ENCODE measurements around the gene PLXNA2. TPM values are rescaled to one million over a fixed set of nuclear protein-coding genes. Genes with fewer than 3 reads are reported as not detected.
A peak's percentile ranks its signal among the peaks of the same experiment; 100 is the strongest.

Gene PLXNA2
- 54.8 and 95.8 TPM in 2 replicates for total RNA-seq

DNA sequence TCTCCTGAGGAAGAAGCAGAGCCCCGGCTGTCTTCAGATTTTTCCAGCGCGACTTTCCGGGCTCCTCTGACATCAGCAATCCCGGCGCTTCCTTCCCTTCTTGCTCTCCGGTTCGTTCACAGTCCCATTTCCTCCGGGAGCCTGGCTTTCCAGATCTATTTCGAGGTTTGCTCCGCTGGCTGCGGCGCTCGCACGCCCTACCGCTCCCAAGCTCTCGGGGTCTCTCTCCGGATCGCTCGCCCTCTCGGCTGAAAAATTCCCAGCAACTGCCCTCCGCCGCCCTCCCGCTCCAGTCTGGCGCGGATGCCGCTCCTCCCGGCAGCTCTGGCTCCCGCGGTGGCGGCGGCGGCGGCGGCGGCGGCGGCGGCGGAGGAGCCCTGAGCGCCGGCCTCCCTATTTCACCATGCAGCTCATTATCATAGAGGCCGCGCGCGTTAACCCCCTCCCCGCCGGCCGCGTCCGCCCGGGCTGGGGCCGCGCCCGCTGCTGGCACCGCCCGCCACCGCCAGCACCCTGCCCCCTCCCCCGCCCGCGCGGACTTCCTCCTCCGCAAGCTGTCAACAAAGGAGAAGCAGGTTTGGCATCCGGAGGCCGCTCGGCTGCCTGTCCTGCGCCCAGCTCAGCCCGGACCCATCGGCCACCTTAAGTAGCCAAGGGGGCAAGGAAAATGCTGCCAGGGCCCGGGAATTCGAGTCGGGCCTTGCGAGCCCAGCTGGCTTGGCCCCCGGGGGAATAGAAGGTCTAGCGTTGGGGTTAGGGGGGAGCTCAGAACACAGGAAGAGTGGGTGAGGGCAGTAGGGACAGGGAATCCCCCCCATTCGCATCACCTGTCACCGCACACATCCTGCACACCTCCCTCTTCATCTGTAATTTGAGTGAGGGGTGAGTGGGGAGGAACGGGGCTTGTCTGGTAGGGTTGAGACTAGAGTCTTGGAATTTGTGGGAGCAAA is at the start of gene PLXNA2:
PLXNA2 (minus strand) TSS at position 418 of the 950 bp plus-strand sequence. CDS start 26,462 bp downstream, outside the sequence.
- DNase-seq = peak; percentile 84

GRCh38 chr1:208292908-208293307 is 48.7 kb upstream of the PLXNA2 start:
- DNase-seq = no peak

DNA sequence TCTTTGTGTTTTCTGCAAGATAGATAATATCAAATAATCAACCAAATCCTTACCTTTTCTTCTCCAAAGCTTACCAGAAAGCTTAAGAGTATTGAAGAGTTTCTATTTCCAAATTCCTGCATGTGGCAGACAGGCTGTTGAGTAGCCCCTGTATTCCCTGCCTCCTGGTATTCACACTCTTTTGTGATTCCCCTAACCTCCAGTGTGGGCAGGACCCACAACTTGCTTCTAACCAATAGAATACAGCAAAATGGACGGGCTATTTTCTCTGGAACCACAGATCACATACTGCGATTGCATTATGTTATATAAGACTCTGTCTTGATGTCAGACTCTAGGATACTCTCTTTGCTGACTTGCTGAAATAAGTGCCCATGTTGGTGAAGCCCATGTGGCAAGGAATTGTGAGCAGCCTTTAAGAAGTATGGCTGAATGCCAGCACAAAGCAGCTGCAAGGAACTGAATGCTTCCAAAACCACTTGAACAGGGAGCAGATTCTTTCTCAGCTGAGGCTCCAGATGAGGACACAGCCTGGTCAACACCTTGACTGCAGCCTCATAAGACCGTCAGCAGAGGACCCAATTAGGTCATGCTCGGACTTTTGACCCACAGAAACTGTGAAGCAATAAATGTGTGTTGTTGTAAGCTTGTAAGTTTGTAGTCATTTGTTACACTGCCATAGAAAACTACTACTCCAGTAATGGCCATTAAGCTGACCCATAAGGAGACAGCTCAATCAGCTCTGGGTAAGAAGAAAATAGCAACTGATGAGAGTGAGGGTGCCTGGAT is 47.9 kb upstream of the PLXNA2 start:
- DNase-seq = no peak

DNA sequence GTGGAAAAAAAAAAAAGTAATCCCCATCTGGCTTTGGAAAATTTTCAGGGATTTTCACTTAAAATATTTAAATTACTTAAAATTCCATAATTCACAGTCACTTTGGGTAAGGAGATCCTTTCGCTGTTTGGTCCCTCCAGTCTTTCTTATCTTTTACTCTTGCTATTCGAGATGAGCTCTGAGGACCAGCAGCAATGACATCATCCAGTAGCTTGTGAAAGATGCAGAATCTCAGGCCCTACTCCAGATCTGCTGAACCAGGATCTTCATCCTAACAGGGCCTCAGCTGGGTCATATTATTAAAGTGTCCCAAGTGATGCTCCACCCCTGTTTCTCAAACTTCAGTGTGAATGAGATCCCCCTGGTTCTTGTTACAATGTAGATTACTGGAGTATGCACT is 46.9 kb upstream of the PLXNA2 start:
- DNase-seq = no peak

- DNase-seq = no peak
Measured at GRCh38 chr1:208289716-208290115, 45.5 kb upstream of the PLXNA2 start.

- DNase-seq = no peak
Measured at GRCh38 chr1:208288495-208288894, 44.3 kb upstream of the PLXNA2 start.

- no peak for DNase-seq
Measured at GRCh38 chr1:208280681-208281450, 36.7 kb upstream of the PLXNA2 start.

DNA sequence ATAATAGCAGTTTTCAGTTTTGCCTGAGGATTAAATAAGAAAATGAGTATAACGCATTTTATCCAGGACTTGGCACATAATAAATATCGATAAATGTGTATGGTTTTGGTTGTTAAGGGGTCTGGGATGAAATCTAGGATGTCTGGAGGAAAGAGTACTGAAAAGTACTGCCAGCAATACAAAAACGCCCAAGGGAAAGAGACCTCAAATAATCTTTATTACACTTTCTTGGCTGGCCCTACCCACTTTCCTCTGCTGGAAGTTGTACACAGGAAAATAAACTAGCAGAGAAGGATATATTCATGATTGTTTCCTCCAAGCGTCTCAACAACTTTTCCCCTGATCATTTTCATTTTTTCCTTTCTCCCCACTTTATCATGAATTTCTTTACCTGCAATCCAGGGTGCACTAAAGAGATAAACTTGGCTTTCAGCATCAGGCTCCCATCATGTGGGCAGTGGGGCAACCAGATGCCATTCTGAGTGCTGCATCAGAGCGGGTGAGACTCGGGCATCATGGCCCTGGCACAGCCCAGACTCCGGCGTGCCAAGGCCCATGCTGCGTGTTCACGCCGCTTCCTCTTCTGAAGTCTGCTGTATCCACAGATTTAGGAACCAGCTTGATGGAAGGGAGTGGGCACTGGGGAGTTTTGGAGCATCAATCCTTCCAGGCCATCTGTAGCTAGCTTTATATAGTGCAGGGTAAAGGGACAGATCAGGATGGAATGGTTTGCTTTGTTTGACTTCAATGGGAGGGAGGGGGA is 35.8 kb upstream of the PLXNA2 start:
- DNase-seq = no peak

- no peak for DNase-seq
Measured at GRCh38 chr1:208278638-208279037, 34.5 kb upstream of the PLXNA2 start.

DNA sequence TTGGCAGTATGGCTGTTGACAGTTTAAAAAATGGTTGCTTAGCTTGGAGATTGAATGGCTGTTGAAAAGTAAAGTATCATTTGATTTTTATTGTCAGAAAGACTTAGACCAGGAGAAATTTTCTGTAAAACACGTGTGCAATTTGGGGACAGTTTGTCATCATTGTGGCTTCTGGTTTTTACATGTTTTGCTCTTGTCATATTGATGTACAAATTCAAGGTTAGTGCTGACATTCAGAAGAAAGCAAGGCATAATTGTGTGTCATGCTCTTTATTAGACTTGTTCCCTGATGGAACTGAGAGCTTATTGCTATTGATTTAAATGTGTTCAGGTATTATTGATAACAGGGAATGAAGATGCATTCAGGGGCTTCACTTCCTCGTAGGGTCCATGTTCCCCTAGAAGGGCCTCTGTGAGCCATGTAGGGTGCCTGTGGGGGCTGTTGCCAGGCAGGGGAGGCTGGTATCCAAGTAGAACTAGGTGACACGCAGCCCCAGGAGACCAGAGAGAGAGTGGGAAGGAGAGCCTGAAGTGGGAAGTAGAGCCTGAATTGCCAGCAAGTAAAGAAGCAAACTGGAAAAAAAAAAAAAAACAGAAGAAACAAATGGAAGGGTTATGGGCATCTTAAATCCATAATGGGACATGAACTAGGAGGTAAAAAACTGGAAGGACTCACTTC is 32.7 kb upstream of the PLXNA2 start:
- no peak for DNase-seq

- DNase-seq = no peak
Measured at GRCh38 chr1:208275083-208275482, 30.9 kb upstream of the PLXNA2 start.

DNA sequence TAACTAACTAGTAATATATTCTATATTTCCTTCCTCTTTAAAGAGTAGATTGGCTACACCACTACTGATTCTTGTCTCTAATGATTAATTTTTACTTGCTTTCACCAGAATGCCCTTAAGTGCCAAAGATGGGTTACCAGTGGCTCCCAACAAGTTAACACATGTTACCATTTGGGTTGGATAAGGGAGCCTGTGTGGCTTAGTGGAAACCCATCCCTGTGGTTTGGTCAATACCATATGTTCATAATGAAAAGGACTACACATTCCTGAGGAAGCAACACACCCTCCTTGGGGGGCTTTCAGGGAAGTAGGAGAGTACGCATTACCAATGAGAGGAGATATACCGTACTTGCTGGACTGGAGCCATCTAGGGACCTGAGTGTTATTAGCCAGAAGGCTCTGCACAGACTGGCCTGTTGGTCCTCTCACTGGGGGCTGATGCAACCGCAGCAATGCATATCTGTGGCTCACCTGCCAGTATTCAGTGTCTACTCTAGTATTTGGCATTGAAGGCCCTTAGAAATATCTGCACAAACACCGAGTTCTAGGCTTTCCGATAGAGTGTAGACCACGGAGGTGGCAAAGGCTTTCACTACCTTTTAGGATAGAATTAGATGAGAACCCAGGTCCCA is 29.3 kb upstream of the PLXNA2 start:
- DNase-seq = no peak

DNA sequence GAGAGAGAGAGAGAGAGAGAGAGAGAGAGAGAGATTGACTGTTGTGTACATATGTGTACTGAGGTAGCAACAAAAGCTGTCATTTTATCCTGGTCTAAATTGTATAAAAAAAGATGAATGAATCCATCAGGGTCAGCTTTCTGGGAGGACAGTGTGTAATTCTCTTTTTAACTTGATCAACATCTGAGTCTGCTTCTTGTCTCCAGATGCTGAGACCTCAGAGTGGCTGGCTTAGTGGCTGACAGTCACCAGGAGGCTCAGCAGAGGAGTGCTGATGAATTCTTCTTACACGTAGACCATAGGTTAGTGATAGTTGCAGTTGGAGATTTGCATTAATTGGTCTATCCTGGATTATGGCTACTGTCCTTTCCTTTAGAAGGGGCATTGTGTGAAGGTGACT is 28.5 kb upstream of the PLXNA2 start:
- no peak for DNase-seq

GRCh38 chr1:208272311-208272710 is 28.1 kb upstream of the PLXNA2 start:
- no peak for DNase-seq

- DNase-seq = no peak
Measured at GRCh38 chr1:208271236-208271635, 27.1 kb upstream of the PLXNA2 start.

DNA sequence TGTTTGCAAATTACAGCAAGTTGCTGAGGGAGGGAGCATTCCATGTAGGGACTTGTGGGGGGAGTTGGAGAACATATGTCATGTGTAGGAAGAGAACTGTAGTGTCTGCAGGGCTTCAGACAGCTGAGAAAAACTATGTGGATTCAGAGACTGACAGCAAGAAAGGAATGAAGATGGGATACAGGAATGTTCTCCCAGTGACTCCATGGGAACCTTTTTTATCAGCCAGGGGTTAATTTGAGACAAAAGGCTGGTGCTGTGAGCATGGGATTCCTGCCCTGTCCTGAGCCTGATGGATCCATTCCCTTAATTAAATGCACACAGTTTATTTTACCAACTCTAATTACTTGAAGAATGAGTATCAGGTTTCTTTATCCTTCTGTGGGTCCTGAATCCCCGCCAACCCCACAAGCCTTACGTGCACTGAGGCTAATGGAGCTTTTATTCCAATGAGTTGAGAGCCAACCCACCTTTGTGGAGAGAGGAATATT is 26.5 kb upstream of the PLXNA2 start:
- no peak for DNase-seq

GRCh38 chr1:208269338-208269666 is 25.1 kb upstream of the PLXNA2 start:
- DNase-seq = no peak

GRCh38 chr1:208268541-208269337 is 24.6 kb upstream of the PLXNA2 start:
- DNase-seq = no peak

DNA sequence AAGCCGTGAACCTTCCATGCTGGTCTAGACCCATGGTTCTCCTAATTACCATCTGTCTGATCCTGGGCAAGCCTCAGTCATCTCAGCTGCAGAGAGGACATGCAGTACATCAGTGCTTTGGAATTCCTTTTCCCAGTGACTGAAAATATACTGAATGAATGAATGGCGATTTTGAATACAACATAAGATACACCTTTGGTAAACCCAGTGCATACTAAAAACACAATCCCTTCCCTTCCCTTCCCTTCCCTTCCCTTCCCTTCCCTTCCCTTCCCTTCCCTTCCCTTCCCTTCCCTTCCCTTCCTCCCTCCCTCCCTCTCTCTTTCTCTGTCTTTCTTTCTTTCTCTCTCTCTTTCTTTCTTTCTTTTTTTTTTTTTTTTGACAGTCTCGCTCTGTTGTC is 21.3 kb upstream of the PLXNA2 start:
- DNase-seq = no peak

DNA sequence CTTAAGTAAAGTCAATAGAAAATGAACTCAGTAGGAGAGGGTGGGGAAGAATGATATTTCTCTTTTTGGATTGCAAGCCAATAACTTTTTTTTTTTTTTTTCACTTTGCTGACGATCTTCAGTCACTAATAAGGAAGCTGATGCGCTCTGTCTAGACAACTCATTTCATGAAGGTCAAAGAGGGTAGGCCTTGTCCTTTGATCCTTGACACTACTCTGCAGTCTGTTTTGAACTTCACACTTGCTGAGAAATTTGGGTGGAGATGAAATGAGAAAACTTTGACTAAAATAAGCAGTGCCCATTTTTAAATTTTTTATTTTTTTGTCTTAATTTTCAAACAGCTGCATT is 20.9 kb upstream of the PLXNA2 start:
- DNase-seq = no peak

Measured in dermis blood vessel endothelial cell (primary cell).